AG04449 (cell line): ENCODE results near the gene TOX2.

ENCODE experiments used
- CTCF ChIA-PET: fragments of 350-600 bp; formaldehyde crosslinking; extraction: SDS; loops from one replicate; lab custom pipeline; 2021; ENCODE audit warnings: antibody characterized with exemption; lab: Yijun Ruan, JAX
- POLR2A ChIA-PET: fragments of 400-600, 350-600 bp; formaldehyde crosslinking; extraction: SDS; loops from one replicate; lab custom pipeline; 2020; ENCODE audit warnings: antibody characterized with exemption, inconsistent platforms; lab: Yijun Ruan, JAX
- DNase-seq: peaks from one replicate; pipeline ENCODE4 v3.0.0-alpha.2; 2010; ENCODE audit warnings: low read depth, low spot score
- H3K4me3 ChIP-seq: 2 replicates; pipeline ENCODE4 v1.5.1; 2011; ENCODE audit warnings: low read depth, mild to moderate bottlenecking, control low read depth, low read length
- TF ChIP-seq, protein P1 (sequence below): IDR thresholded peaks from one replicate; pipeline ENCODE4 v1.5.1; 2011; ENCODE audit warnings: mild to moderate bottlenecking, moderate library complexity, low read length, control low read depth, inconsistent platforms; ENCODE audit not compliant: insufficient read depth; ENCODE audit errors: missing control alignments

Gene TOX2

DNA sequence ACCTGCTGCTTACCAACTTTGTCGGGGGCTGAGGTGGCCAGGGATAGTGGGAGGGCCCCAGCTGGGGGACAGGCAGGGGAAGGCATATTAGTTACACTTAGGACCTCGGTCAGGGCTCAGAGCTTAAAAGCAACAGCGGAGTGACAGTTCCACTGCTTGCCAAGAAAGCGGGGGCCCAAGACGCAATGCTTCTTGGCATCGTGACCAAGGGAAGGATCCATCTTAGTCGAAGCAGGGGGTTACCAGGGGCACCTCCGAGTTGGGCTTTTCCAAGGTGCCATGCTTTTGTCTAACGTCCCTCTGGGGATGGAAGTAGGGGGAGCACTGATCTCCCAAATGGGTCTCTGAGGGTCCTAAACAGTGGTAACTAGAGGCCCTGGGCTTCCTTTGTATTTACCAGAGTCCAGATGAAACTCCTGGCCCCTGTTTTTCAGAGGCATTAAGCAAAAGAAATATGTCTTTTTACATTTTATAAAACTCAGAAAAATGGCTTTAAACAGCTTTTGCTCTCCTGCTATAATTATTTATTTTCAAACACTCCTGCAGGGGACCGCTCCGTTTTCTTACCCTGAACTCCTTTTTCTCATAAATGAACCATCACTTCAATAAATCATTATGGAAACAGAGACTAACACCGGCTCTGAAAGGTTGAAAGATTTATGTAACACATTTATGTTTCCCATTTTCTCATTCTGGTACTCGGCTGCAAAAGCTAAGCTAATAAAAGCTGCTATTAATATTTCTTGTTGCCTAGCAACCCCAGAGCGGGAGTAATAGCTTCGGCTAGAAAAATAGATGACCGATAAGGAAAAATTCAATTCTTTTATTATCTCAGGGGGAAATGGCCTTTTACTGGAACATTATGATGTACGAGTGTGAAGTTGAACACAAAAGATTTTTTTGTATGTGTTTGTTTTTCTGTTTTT, 100.4 kb downstream of the TOX2 start:
- CTCF ChIA-PET: interaction anchor here (0.9 kb wide), 1 partner anchor 265 kb away, joined by 3 read pairs; no protein-coding TSS in a partner anchor
- no peak overlapping the region for H3K4me3 ChIP-seq
- no peak for DNase-seq
- TF ChIP-seq, protein P1, sequence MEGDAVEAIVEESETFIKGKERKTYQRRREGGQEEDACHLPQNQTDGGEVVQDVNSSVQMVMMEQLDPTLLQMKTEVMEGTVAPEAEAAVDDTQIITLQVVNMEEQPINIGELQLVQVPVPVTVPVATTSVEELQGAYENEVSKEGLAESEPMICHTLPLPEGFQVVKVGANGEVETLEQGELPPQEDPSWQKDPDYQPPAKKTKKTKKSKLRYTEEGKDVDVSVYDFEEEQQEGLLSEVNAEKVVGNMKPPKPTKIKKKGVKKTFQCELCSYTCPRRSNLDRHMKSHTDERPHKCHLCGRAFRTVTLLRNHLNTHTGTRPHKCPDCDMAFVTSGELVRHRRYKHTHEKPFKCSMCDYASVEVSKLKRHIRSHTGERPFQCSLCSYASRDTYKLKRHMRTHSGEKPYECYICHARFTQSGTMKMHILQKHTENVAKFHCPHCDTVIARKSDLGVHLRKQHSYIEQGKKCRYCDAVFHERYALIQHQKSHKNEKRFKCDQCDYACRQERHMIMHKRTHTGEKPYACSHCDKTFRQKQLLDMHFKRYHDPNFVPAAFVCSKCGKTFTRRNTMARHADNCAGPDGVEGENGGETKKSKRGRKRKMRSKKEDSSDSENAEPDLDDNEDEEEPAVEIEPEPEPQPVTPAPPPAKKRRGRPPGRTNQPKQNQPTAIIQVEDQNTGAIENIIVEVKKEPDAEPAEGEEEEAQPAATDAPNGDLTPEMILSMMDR: no peak
- POLR2A ChIA-PET: no interaction called here

DNA sequence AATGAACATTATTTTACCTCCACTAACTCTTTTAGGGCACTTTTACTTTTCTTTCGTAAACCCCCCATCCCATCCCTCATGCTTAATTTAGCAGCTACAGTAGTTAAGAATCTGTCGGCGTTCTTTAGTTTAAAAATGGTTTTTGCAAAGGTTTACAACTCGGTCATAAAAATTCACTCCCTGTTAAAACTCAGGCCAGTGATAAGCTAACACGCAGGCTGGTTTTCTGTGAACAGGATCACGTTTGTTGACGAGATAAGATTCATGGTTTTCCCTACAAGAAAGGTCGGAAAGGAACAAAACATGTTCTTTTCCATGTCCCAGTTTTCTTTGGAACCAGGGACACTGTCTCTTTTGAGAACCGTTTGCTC, 101.1 kb downstream of the TOX2 start:
- POLR2A ChIA-PET: no interaction called here
- H3K4me3 ChIP-seq: no peak overlapping the region
- DNase-seq: no peak
- CTCF ChIA-PET: interaction anchor here (0.9 kb wide), 1 partner anchor 265 kb away, joined by 3 read pairs; no protein-coding TSS in a partner anchor
- TF ChIP-seq, protein P1: no peak

DNA sequence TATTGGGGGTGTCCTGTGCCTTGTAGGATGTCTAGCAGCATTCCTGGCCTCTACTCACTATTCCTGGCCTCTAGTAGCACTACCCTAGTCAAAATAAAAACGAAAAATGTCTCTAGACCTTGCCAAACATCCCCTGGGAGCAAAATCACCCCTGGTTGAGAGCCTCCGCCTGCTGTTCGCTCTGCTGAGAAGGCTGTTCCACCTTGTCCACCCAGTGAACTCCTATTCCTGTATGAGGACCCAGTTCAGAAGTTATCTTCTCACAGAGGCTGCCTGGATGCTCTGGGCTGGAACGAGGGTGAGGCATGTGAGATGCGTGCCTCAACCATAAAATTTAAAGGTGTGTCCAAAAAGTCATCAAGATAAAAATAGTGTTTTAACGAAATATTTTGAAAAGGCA, 101.9 kb downstream of the TOX2 start:
- no peak for DNase-seq
- POLR2A ChIA-PET: no interaction called here
- H3K4me3 ChIP-seq: no peak overlapping the region
- CTCF ChIA-PET: no interaction called here
- TF ChIP-seq, protein P1: no peak

DNA sequence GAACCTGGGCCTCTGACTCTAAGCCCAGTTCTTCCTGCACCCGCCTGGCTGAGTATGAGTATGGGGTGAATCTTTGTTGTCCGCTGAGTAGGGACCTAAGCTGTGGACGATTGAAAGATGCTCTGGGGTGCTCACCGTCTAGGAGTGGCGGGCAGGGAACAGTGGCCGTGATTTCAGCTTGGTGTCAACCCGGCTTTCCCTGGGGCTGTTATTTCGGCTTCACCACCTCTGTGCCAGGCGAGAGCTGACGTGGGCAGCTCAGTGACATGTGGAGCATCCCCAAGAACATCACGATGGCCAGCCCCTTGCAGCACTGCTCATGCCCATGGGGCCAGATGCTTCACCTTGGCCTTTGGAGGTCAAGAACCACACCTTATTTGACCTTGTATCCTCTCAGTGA, 102.6 kb downstream of the TOX2 start:
- no peak overlapping the region for H3K4me3 ChIP-seq
- no peak for DNase-seq
- CTCF ChIA-PET: no interaction called here
- TF ChIP-seq, protein P1: no peak
- POLR2A ChIA-PET: interaction anchor here (1.2 kb wide), 1 partner anchor 11 kb away, joined by 3 read pairs; no protein-coding TSS in a partner anchor

DNA sequence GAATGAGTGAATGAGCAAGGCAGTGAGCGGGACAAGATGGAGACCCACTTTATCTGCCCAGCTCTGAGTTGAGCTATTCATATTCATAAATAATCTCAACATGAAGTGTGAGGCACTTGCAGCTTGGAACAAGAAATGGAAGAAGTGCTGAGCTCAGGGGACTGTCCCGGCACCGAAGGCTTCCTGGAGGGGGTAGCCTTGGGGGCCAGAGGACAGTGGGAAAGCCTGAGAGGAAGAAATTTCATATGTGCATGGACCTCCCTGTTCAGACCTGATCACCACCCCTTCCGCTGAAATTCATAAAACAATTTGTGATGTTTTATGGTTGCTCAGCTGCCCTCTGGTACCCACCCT, 103.2 kb downstream of the TOX2 start:
- TF ChIP-seq, protein P1: no peak
- H3K4me3 ChIP-seq: peak overlapping the region; percentile 33
- ChIA-PET POLR2A (interaction anchor here (0.8 to 1.2 kb wide), 2 partner anchors 10 to 41 kb away, joined by 3 read pairs; no protein-coding TSS in a partner anchor), CTCF (interaction anchor here (1.0 to 1.6 kb wide), 3 partner anchors 8 to 268 kb away, joined by 4 to 6 read pairs (median 4); no protein-coding TSS in a partner anchor)
- DNase-seq: no peak

DNA sequence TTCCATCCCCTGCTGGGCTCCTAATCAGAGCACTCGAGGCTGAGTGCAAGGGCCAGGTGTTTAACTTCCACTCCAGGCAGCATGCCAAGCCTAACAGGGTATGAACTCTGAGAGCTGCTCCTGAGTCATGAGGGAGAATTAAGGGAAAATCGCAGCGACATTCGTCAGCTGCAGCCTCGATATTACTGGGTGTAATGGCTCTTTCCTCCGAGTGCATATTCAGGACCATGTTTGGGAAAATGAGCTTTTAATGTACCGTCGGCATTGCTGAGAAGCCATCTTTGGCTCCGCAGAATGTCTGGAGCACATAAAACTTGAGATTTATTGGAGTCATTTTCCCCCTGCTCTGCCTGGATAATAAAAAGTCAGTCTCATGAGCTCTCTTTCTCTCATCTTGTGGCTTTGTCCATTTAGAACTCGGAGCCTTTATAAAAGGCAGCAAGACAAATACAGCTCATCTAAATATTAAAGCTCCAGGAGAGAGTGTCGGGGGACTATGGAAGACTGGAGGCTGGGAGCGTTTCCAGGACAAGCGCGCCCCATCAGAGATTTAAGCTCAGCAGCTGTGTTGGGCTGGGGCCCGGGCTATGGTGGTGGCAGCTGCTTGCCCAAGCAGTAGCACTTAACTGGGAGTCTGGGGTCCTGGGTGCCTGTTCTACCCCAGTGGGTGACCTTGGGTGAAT, 103.7 kb downstream of the TOX2 start:
- peak; percentile 56 for DNase-seq
- ChIA-PET POLR2A (interaction anchor here (0.8 to 1.2 kb wide), 3 partner anchors 10 to 42 kb away, joined by 3 to 4 read pairs (median 3); no protein-coding TSS in a partner anchor), CTCF (interaction anchor here (0.5 to 1.6 kb wide), 6 partner anchors 9 to 268 kb away, joined by 3 to 6 read pairs (median 4); no protein-coding TSS in a partner anchor)
- peak overlapping the region; percentile 33 for H3K4me3 ChIP-seq
- TF ChIP-seq, protein P1: no peak
